ENCODE data around the gene CDC42BPG.

The CDC42BPG gene

GRCh38 chr11:64804346-64805210, 39.9 kb downstream of the CDC42BPG start:
- no peak for DNase-seq (ENCODE audit: low read depth in 1 of 2, low spot score in 1 of 2)

GRCh38 chr11:64803846-64804345, 40.6 kb downstream of the CDC42BPG start:
- no peak for DNase-seq (ENCODE audit: low read depth in 1 of 2, low spot score in 1 of 2)

- peak; percentile 62 to 84 for DNase-seq (ENCODE audit: low read depth in 1 of 2, low spot score in 1 of 2)
Measured at GRCh38 chr11:64803158-64803845, 41.2 kb downstream of the CDC42BPG start, which contains the start of gene MAP4K2. TSS of gene MAP4K2 (minus strand) at chr11:64803214. CDS start at chr11:64803149, 65 bp downstream.

- peak; percentile 25 for DNase-seq (ENCODE audit: low read depth in 1 of 2, low spot score in 1 of 2)
Measured at GRCh38 chr11:64802370-64803157, 41.9 kb downstream of the CDC42BPG start.

- DNase-seq (ENCODE audit: low read depth in 1 of 2, low spot score in 1 of 2) = no peak
Measured at GRCh38 chr11:64801561-64802369, 42.7 kb downstream of the CDC42BPG start.

GRCh38 chr11:64801158-64801464, 43.3 kb downstream of the CDC42BPG start:
- DNase-seq (ENCODE audit: low read depth in 1 of 2, low spot score in 1 of 2) = no peak

GRCh38 chr11:64800303-64801157, 43.9 kb downstream of the CDC42BPG start:
- DNase-seq (ENCODE audit: low read depth in 1 of 2, low spot score in 1 of 2) = no peak

- DNase-seq (ENCODE audit: low read depth in 1 of 2, low spot score in 1 of 2) = no peak
Measured at GRCh38 chr11:64799623-64800302, 44.7 kb downstream of the CDC42BPG start.

GRCh38 chr11:64799256-64799622, 45.2 kb downstream of the CDC42BPG start:
- no peak for DNase-seq (ENCODE audit: low read depth in 1 of 2, low spot score in 1 of 2)

- no peak for DNase-seq (ENCODE audit: low read depth in 1 of 2, low spot score in 1 of 2)
Measured at GRCh38 chr11:64796757-64797541, 47.5 kb downstream of the CDC42BPG start.

- no peak for DNase-seq (ENCODE audit: low read depth in 1 of 2, low spot score in 1 of 2)
Measured at GRCh38 chr11:64796047-64796756, 48.3 kb downstream of the CDC42BPG start.

GRCh38 chr11:64794526-64794925, 49.9 kb downstream of the CDC42BPG start:
- DNase-seq (ENCODE audit: low read depth in 1 of 2, low spot score in 1 of 2) = no peak

- no peak for DNase-seq (ENCODE audit: low read depth in 1 of 2, low spot score in 1 of 2)
Measured at GRCh38 chr11:64793271-64794160, 50.9 kb downstream of the CDC42BPG start.

GRCh38 chr11:64792482-64792881, 52.0 kb downstream of the CDC42BPG start:
- no peak for DNase-seq (ENCODE audit: low read depth in 1 of 2, low spot score in 1 of 2)

- no peak for DNase-seq (ENCODE audit: low read depth in 1 of 2, low spot score in 1 of 2)
Measured at GRCh38 chr11:64791781-64792291, 52.6 kb downstream of the CDC42BPG start.
